HEK293 (cell line): ENCODE measurements around the gene CACNA1S.

Experiments
- TCF7L2 ChIP-seq: IDR thresholded peaks from 2 replicates; pipeline ENCODE4 v1.6.1; 2011; ENCODE audit warnings: low read depth, mild to moderate bottlenecking, inconsistent platforms, low read length, moderate library complexity, borderline replicate concordance
- ZNF2 ChIP-seq: fragments of 450-650 bp; formaldehyde crosslinking; IDR thresholded peaks from 2 replicates; pipeline ENCODE4 v1.5.1; 2016; ENCODE audit warnings: missing biosample characterization, missing genetic modification characterization
- ZNF677 ChIP-seq: fragments of 450-650 bp; IDR thresholded peaks from 2 replicates; pipeline ENCODE4 v1.5.0; 2018; ENCODE audit warnings: missing biosample characterization, mild to moderate bottlenecking, missing genetic modification characterization, moderate library complexity
- ZNF776 ChIP-seq: fragments of 450-650 bp; formaldehyde crosslinking; IDR thresholded peaks from 2 replicates; pipeline ENCODE4 v1.5.0; 2017; ENCODE audit warnings: missing biosample characterization, missing genetic modification characterization, borderline replicate concordance

- TF ChIP-seq TCF7L2, result no peak
- TF ChIP-seq ZNF677, result no peak
- no peak for TF ChIP-seq ZNF2 (tag by site-specific recombination)
- no peak for TF ChIP-seq ZNF776 (tag by site-specific recombination)
Measured at GRCh38 chr1:201111156-201111555, 1.1 kb downstream of the CACNA1S start.
